Subcutaneous abdominal adipose tissue (tissue), 5 donors: ENCODE results near the gene KLHL4.
"Not testable (repeated sequence)": the region's sequence is repeated elsewhere in the genome, so short reads cannot be mapped to it uniquely, and the experiment has no call there.

ENCODE experiments used
- H3K27ac ChIP-seq: one replicate; pipeline ENCODE4 v1.7.0; 2013; ENCODE audit warnings: low read depth, mild to moderate bottlenecking, inconsistent platforms, low read length, moderate library complexity
- H3K27me3 ChIP-seq, 5 donors: one replicate each; pipeline ENCODE4 v1.7.0; 2013; ENCODE audit warnings: low read length in 5 of 5, inconsistent platforms in 1 of 5; ENCODE audit not compliant: control insufficient read depth in 5 of 5, insufficient read depth in 4 of 5
- H3K36me3 ChIP-seq, 5 donors: one replicate each; pipeline ENCODE4 v1.7.0; 2013; ENCODE audit warnings: low read length in 5 of 5; ENCODE audit not compliant: control insufficient read depth in 5 of 5, insufficient read depth in 5 of 5
- H3K4me1 ChIP-seq, 5 donors: one replicate each; pipeline ENCODE4 v1.7.0; 2013; ENCODE audit warnings: low read length in 5 of 5, mild to moderate bottlenecking in 3 of 5, moderate library complexity in 1 of 5; ENCODE audit not compliant: control insufficient read depth in 5 of 5, insufficient read depth in 5 of 5
- H3K4me3 ChIP-seq, 5 donors: one replicate each; pipeline ENCODE4 v1.7.0; 2013; ENCODE audit warnings: low read length in 5 of 5, low read depth in 1 of 5
- H3K9ac ChIP-seq, 5 donors: one replicate each; pipeline ENCODE4 v1.7.0; 2013; ENCODE audit warnings: low read length in 5 of 5, mild to moderate bottlenecking in 4 of 5, moderate library complexity in 3 of 5
- H3K9me3 ChIP-seq, 5 donors: one replicate each; pipeline ENCODE4 v1.7.0; 2013; ENCODE audit warnings: low read length in 5 of 5; ENCODE audit not compliant: control insufficient read depth in 5 of 5
- donor health status: healthy.
- donor health status: healthy.
- donor health status: healthy.
- donor health status: healthy.
- donor health status: healthy.

Gene KLHL4

GRCh38 chrX:87636533-87636932, 118.9 kb downstream of the KLHL4 start:
- H3K27ac ChIP-seq, result no peak overlapping the region
- peaks cover 0 to 6% (median 4%) of the 10 kb centered on the region in 5 donors for H3K27me3 ChIP-seq
- H3K4me1 ChIP-seq, result no peaks in the 10 kb centered on the region
- no peak overlapping the region for H3K4me3 ChIP-seq
- H3K9me3 ChIP-seq, result peaks cover 0 to 8% (median 2%) of the 10 kb centered on the region in 5 donors
- H3K9ac ChIP-seq, result no peak overlapping the region
- no peaks in the 10 kb centered on the region for H3K36me3 ChIP-seq

DNA sequence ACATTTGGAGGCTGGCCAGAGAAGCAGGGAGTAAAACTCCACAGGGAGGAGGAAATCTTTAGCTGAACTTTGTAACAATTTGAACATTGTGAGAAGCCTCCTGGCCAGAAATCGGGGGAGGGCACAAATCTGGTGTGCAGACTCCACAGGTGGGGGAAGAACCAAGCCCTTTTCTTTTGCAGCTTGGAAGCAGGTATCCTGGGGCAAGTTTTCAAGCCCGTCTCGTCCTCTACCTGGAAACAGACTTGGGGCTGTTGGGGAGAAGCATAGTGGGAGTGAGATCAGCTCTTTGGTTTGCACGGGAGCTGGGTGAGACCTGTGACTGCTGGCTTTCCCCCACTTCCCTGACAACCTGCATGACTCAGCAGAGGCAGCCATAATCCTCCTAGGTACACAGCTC, 123.8 kb downstream of the KLHL4 start:
- H3K27ac ChIP-seq, H3K4me1 ChIP-seq, H3K27me3 ChIP-seq, H3K36me3 ChIP-seq, H3K9ac ChIP-seq, H3K9me3 ChIP-seq, H3K4me3 ChIP-seq: not testable (repeated sequence)

DNA sequence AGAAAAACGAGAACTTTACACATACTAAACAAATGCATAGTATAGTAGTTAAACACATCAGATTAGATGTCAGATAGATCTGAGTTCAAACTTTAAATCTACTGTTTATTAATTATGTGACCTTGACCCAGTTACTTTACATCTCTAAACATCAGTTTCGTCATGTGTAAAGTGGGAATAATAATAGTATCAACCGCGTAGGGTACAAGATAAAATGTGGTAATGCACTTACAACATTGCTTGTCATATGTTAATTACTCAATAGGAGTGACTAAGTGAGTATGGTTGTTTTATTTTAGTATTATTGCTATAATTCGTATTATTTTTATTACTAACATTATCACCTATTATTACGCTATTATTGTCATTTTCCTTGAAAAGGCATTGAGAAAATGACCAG, 144.2 kb downstream of the KLHL4 start:
- H3K27ac ChIP-seq, result no peak overlapping the region
- no peaks in the 10 kb centered on the region for H3K36me3 ChIP-seq
- H3K9me3 ChIP-seq, result no peaks in the 10 kb centered on the region
- no peak overlapping the region for H3K9ac ChIP-seq
- no peak overlapping the region for H3K4me3 ChIP-seq
- no peaks in the 10 kb centered on the region for H3K4me1 ChIP-seq
- peaks cover 0 to 12% (median 8%) of the 10 kb centered on the region in 5 donors for H3K27me3 ChIP-seq

GRCh38 chrX:87663421-87663820, 145.8 kb downstream of the KLHL4 start:
- Histone ChIP-seq H3K4me1 (no peaks in the 10 kb centered on the region), H3K4me3 (no peak overlapping the region), H3K27ac (no peak overlapping the region), H3K9ac (no peak overlapping the region), H3K27me3 (peaks cover 0 to 3% (median 3%) of the 10 kb centered on the region in 5 donors), H3K9me3 (no peaks in the 10 kb centered on the region), H3K36me3 (no peaks in the 10 kb centered on the region)

DNA sequence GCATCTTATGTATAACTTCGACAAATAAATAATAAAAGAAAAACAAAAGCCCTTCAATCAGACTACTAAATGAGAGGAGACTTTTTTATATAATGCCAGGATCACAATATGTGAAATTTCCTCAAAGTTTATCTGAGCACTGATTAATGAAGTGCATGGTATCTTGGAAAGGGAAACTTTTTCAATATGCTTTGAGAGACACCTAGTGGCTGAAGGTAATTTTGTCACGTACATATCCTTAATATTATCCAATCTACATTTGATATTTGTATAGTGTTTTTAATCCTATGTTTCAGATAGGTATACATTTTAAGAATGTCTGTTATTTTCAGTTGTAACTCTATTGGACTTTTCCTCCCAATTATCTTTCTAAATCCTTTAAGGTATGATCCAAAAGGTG, 146.8 kb downstream of the KLHL4 start:
- H3K4me3 ChIP-seq, result no peak overlapping the region
- no peaks in the 10 kb centered on the region for H3K9me3 ChIP-seq
- H3K9ac ChIP-seq, result no peak overlapping the region
- H3K36me3 ChIP-seq, result no peaks in the 10 kb centered on the region
- no peak overlapping the region for H3K27ac ChIP-seq
- no peaks in the 10 kb centered on the region for H3K4me1 ChIP-seq
- peaks cover 0 to 3% (median 2%) of the 10 kb centered on the region in 5 donors for H3K27me3 ChIP-seq

- Histone ChIP-seq H3K27me3 (peaks cover 0 to 2% (median 0%) of the 10 kb centered on the region in 5 donors), H3K4me1 (no peaks in the 10 kb centered on the region), H3K9me3 (no peaks in the 10 kb centered on the region), H3K27ac (no peak overlapping the region), H3K9ac (no peak overlapping the region), H3K4me3 (no peak overlapping the region), H3K36me3 (no peaks in the 10 kb centered on the region)
These were observed 162.2 kb downstream of the KLHL4 start for GRCh38 chrX:87679849-87680248.

DNA sequence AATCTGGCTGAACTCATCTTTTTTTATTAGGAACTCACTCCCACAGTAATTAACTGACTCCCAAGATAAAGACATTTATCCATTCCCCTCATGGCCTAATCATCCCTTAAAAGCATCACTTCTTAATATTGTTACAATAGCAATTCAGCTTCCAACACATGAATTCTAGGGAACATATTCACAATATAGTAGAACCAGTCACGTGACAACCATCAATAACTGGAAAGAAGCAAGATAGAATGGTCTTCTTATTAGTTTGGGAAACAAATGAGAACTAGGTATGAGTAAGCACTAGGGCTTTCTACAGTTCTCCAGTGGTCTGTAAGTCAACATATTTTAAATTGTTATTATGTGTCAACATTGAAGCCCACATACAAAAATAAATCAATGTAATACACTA, 170.1 kb downstream of the KLHL4 start:
- Histone ChIP-seq H3K27ac (no peak overlapping the region), H3K36me3 (no peaks in the 10 kb centered on the region), H3K9ac (no peak overlapping the region), H3K9me3 (no peaks in the 10 kb centered on the region), H3K27me3 (peaks cover 0 to 5% (median 0%) of the 10 kb centered on the region in 5 donors), H3K4me1 (no peaks in the 10 kb centered on the region), H3K4me3 (no peak overlapping the region)

DNA sequence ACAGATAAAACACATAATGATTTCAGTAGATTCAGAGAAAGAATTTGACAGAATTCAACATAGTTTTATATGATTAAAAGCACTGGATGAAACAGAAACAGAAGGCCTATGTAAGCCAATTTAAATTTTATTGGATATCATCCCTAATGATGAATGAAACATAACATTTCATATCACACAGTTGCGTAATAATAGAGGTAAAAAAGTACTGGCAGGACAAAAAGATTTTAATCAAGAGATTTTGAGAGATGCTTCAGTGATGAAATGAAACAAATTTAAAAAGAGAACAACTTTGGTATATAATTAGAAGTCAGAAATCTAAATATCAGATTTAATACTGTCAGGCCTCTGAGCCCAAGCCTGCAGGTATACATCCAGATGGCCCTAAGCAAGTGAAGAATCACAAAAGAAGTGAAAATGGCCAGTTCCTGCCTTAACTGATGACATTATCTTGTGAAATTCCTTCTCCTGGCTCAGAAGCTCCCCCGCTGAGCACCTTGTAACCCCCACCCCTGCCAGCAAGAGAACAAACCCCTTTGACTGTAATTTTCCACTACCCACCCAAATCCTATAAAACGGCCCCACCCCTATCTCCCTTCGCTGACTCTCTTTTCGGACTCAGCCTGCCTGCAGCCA, 170.6 kb downstream of the KLHL4 start:
- not testable (repeated sequence) for H3K27me3 ChIP-seq, H3K9me3 ChIP-seq, H3K27ac ChIP-seq, H3K4me3 ChIP-seq, H3K36me3 ChIP-seq, H3K4me1 ChIP-seq, H3K9ac ChIP-seq

- H3K9me3 ChIP-seq, H3K36me3 ChIP-seq, H3K9ac ChIP-seq, H3K4me3 ChIP-seq, H3K27ac ChIP-seq, H3K4me1 ChIP-seq, H3K27me3 ChIP-seq: not testable (repeated sequence)
These were observed 171.6 kb downstream of the KLHL4 start for GRCh38 chrX:87689218-87689617.

DNA sequence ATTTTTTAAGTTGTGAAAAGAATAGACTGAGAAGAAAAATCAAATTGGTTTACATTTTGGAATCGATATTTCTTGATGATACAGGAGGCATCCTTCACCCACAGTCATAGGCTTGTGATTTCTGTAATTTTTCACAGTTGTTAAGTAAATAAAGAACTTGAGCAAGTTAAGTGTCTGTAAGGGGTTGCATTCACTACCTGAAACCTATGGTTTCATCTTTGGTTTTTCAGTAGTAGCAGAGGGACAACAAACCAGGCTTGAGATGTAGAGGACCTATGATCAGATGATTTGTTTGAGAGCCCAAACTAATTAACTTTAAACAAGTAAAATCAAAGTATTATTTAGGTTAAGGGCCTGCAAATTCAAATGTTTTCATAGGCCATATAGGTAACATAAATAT, 175.6 kb downstream of the KLHL4 start:
- no peak overlapping the region for H3K9ac ChIP-seq
- peaks cover 0 to 5% (median 0%) of the 10 kb centered on the region in 5 donors for H3K27me3 ChIP-seq
- H3K36me3 ChIP-seq, result no peaks in the 10 kb centered on the region
- H3K9me3 ChIP-seq, result no peaks in the 10 kb centered on the region
- H3K4me3 ChIP-seq, result no peak overlapping the region
- no peak overlapping the region for H3K27ac ChIP-seq
- H3K4me1 ChIP-seq, result no peaks in the 10 kb centered on the region

DNA sequence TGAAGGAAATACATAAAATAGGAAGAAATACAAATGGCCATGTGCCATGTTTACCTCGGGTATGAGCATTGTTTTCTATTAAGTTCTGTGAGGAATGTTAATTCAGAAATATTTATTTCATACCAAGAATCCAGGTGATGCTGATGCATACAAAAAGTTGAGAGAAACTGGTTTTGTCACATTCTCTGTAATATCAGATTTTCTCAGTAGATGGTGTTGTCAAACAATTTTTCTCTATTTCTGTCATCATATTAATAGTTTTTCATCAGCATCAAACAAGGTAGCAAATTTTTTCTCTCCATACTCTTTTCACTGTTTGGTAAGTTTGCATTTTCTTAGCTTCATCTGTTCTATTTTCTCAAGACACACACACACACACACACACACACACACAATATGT, 179.8 kb downstream of the KLHL4 start:
- H3K4me3 ChIP-seq, result no peak overlapping the region
- H3K9ac ChIP-seq, result no peak overlapping the region
- no peaks in the 10 kb centered on the region for H3K36me3 ChIP-seq
- peaks cover 0 to under 1% (median 0%) of the 10 kb centered on the region in 5 donors for H3K27me3 ChIP-seq
- H3K4me1 ChIP-seq, result no peaks in the 10 kb centered on the region
- no peak overlapping the region for H3K27ac ChIP-seq
- H3K9me3 ChIP-seq, result no peaks in the 10 kb centered on the region
